Stimulated activated CD4-positive, alpha-beta T cell treated with anti-CD3 and anti-CD28 coated beads, Interleukin-1b, Interleukin-23, amount 100 ng/mL, for 4 hours (primary cell): ENCODE data around the gene FOXB1.
A peak's percentile ranks its signal among the peaks of the same experiment; 100 is the strongest.

Experiments
- DNase-seq, 2 donors: peaks; one replicate each; pipeline ENCODE4 v3.0.0-alpha.2; 2020; ENCODE audit warnings: low read depth in 2 of 2

Gene FOXB1

DNA sequence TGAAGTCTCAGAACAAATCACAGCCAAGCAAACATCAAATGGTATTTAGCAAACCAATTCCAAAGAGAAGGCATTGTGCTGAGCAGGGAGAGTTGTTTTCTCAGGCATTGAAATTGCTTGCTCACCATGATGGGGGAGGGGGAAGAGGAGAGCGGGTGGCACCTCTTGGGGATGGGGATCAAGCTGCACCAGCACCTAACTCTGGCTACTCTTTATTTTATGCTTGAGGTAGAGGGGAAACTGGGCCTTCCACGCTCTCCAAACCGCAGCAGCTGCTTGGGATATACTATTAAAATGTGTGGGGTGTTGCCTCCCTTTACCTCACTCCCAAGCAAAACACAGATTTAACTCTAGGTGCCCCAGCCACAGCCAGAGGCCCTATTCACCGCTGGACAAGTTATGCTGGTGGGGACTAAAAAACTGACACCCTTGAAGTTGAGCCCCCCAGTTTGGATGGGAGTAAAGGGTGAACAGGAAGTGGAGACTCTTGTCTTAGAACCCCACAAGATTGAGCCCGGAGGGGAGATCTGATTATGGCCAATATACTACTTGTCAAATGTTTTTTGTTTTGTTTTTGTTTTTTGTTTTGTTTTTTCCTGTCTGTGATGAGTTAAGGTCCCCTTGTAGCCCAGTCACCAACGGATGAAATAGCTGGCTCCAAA lies 5.0 kb upstream of the FOXB1 start:
- DNase-seq = no peak

DNA sequence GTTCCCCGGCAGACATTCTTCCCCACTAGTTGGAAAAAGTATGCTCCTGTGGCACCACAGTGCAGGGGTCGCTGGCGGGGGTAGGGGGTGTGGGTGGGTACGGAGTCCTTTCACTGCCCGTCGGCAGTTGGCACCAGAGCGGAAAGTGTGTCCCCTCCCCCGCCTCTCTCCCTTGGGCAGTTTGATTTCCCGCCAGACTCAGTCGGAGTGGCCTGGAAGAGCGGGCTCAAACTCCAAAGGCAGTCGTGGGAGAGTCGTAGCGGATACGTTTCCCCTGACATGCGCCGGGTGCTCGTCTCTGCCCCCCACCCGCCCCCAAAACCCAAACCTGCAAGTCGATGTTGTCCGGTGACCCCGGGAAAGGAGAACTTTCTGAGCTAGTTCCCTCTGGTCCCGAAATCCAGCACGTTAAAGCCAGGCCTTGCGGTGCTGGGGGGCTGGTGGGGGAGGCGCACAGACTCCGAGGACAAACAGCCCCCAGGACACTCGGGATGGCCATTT lies 4.4 kb upstream of the FOXB1 start:
- DNase-seq = no peak

DNA sequence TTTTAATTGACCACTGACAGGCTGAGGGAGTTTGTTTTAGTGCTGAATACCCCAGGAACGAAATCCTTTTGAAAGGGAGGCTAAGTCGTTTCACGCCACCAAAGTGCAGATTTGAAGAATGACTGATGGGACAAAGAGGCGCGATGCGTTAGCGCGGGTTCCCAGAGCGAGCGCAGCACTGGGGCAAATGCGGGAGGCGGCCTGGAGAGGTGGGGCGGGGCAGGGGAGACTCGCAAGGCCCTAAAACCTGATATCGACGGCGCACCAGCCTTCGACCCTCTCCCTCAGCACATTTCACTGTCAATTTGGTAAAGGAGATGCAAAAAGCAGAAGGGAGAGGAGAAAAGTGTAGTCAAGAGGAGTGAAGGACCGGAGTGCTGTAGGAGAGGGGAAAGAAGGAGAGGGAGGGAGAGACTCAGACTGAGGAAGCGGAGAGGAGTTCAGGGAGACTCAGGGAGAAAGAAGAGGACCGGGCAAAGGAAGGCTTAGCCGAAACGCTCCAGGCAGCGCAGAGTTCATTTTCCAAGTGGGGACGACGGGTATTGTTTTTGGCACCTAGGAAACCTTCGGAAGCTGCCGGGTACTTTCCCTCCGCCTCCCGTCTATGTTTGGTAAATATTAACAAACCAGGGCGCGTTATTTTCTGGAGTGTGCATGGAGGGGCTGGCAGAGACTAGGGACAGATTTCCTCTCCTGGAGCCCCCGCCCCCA lies 3.8 kb upstream of the FOXB1 start:
- DNase-seq = no peak

DNA sequence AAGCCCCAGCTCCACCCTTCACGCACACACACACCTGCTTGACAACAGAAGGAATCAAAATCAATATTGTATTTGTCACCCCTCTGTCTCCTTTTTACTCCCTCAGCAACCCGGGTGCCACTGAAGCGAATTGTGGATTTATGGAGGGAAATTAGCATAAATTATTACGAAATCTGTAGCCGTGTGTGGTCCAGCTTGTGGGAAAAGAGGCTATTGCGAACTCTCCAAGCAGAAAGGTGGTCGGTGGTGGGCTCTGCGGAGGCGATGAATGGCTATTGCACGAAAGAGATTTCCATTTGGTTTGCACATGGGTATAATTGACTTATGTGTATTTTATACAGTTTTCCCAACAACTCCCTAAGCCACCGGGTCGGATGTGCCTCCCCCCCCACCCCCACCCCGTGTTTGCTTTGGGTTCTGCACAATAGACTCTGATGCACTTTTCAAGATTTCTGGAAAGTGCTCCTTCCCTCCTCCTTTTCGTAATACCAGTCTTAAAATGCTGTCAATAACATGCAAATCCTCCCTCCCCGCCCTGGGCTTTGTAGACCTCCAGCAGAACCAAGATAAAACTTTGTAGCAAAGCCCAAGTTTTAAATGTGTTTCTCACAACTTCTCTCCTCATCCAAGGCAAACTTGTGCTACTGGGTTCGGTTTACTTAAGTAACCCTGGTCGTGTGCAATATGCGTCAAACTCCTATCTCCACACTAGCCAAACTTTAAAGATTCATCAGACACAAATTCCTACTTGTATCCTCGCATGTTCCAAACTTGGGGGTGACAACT lies 3.1 kb upstream of the FOXB1 start:
- no peak for DNase-seq

DNA sequence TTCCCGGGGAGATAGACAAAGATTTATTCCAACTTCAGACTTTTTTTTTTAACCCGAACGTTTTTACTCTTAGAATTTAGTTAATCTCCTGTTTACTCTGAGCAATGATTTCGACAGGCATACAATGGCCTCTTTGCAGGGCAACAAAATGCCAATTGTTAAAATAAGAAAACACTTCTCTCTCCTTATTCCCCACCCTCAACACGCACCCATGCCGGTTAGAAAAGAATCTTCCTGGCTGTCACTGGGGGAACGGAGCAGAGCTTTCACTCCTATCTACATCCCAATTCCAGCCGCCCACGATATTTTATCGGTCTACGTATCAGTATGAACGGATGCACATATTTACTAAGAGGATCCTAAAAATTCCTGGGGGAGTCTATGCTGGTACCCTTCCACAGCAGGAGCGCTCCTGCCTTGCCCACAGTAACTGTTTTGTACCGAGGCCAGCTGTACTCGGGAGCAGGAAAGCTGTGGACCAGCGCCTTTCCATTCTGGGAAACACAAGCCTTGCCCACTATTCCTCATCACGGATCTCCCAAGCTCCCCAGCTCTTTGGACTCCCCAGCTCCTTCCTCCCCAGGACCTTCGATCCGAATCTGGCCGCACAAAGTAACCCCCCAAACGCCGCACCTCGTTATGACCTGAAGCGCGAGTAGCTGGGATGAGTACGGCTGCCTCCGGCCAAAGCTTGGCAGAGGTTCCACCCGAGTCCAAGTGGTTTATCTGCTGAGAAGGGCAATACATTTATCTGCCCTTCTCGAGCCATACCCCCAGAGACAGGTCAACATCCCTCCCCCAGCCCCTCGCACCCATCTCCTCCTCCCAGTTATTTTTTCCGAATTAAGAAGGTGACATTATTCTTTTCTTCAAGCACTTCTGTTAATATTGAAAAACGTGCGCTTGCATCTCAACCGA lies 2.2 kb upstream of the FOXB1 start:
- no peak for DNase-seq

DNA sequence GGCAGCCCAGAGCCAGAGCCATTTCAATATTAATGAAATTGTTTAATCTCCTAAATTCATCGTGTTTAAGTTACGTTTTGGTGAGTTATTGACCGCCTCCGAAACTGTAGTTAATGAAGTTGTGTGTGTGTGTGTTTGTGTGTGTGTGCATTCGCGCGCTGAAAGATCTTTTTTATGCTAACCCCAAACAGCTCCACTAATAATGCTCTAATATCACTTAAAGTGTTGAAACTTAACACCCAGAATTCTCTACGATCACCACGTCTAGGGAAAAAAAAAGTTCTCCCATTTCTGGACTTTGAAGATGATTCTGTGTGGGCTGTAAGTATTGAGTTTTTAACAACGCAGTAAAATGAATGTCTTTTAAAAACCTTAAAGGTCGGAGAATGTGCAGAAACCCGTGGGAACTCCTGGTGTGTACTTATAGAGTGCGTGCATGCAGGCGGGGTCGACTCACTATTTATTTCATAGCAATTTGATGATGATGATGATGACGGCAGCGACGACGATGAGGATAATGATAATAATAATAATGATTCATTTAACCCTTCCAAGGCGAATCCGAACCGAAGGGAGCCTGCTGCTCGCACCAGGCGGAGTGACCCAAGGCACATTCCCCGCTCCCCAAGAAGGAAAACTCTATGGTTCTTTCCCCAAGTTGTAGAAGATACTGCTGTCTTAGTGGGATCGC lies 1.4 kb upstream of the FOXB1 start:
- DNase-seq = no peak

DNA sequence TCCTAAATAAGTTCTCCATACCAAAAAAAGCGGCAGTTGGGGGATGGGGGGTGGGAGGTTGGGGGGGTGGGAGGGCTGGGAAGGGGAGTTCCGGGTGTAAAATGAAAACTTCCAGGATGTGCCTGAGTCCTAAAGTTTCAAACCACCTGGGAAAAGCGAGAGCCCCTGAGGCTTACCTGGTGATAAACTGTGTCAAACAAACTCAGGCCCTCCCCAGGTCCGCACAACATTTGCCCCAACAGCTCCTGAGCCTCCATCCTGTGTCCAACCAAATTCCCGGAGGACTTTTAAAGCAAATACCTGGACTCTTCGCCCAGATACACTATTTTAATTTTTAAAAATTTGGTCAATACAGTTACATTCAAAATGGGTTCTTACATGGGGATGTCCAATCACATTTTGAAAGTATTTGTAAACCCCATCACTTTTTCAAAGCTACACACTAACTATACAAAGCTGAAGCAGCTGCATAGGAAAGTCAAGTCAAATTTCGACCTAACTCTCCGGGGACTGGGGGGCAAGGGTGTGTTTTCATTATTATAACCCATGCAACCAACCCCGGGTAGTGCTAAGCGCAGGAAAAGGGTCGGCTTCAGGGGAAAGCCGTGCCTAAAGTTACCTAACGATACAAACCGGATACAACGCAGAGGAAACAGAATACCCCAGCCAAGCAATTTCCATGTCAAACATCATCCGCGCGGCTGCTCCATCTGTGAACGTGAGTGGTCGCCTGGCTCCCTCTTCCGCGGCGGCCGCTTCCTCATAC lies 685 bp upstream of the FOXB1 start:
- no peak for DNase-seq

DNA sequence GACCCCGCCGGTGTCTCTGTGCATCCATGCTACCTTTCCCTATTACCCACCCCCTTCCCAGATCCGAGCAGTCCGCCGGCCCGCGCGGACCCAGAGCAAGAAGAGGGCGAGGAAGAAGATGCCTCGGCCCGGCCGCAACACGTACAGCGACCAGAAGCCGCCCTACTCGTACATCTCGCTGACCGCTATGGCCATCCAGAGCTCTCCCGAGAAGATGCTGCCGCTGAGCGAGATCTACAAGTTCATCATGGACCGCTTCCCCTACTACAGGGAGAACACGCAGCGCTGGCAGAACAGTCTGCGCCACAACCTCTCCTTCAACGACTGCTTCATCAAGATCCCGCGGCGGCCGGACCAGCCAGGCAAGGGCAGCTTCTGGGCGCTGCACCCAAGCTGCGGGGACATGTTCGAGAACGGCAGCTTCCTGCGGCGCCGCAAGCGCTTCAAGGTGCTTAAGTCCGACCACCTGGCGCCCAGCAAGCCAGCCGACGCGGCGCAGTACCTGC lies 788 bp downstream of the FOXB1 start:
- DNase-seq = peak in 1 of 2 donors; percentile 22

DNA sequence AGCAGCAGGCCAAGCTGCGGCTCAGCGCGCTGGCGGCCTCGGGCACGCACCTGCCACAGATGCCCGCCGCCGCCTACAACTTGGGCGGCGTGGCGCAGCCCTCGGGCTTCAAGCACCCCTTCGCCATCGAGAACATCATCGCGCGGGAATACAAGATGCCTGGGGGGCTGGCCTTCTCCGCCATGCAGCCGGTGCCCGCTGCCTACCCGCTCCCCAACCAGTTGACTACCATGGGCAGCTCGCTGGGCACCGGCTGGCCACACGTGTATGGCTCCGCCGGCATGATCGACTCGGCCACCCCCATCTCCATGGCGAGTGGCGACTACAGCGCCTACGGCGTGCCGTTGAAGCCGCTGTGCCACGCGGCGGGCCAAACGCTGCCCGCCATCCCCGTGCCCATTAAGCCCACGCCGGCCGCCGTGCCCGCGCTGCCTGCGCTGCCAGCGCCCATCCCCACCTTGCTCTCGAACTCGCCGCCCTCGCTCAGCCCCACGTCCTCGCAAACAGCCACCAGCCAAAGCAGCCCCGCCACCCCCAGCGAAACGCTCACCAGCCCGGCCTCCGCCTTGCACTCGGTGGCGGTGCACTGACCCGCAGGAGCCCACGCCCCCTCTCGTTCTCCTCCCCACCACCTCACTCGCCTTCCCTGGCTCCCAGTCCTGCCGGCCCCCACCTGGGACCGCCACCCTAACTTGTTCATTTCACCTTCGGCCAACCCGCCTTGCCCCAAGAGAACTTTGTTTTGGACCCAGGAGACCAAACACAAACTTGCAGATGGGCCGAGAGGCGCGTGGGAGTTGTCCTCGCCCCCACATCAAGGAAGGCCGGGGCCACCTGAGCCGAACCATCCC lies 1.5 kb downstream of the FOXB1 start:
- DNase-seq = no peak

DNA sequence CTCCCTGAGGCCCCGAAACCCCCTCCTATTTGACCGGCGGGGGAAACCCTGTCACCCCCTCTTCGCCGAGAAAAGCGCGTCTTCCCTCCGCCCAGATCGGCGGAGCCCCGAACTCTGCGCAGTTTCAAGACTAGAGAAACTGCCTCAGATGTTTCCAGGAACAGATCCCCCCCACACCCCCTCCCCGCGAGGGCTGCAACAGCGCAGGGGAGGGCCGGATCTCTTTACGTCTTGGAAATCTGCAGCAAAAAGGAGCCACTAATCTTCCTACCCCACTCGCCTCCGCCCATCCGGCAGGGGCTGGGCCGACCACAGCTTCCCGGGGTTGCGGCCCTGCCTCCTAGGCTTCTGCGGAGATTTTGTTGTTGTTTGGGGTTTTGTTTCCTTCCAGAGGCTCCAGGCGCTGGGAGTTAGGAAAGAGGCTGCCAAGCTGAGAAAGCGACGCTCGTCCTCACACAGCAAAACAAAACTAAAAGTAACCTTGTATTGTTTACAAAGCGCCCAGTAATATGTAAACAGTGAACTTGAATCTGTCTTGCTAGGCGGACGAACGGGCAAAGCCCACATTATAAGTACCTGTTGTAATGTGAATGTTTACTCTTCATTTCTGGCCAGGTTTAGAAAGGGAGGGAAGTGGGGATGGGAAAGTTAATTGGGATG lies 2.2 kb downstream of the FOXB1 start:
- DNase-seq = peak; percentile 45 to 55

DNA sequence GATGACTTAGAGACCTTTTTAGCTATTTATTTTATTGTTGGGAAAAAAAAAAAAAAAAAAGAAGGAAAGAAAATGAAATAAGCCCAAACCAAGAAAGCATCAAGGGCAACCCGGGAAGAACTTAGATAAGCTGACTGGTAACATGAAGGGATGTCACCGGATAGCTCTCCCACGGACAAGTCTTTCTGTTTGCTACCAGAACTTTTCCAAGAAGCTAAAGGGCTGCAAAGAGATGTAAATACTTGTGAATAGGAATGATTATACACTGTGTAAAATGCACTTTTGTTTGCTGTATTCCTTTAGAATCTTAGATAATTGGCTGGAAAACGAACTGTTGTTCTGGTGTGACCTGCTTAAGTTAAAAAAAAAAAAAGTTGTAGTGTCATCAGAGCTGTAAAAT lies 2.8 kb downstream of the FOXB1 start:
- DNase-seq = no peak

DNA sequence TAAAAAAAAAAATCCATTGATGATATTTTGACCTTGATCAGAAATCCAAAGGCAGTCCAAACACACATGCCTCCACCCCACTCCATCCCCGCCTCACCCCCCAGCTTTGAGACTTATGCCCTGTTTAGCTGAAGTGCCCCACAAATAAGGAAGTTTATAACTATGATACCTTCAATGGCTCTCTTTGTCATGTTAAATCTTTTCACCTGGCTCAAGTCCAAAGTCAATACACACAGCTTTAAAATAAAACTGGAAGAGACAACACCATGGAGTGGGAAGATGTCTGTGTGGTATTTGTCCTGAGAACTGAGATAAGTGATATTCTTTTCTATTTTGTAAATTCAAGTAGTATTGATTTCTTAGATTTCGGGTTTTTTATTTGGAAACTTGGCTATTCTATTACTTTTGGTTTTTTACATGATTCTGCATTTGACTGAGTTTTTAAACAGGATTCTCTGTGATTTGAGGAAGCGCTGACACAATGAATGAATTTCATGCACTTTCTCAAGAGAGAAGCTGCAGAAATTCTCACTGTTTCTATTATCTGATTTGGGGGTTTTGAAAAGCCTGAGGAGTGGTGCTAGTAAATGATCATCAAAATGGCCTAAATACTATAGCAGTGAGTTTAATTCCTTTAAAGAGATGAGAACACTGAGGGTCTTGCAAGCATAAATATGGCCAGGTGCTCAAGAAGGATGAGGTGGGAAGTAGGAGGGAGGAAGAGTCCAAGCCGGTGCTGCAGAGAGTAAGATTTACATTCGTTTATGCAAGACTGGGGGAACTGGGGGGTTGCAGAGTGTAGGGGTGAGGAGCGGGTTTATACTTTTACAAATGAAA lies 5.2 kb downstream of the FOXB1 start:
- no peak for DNase-seq

DNA sequence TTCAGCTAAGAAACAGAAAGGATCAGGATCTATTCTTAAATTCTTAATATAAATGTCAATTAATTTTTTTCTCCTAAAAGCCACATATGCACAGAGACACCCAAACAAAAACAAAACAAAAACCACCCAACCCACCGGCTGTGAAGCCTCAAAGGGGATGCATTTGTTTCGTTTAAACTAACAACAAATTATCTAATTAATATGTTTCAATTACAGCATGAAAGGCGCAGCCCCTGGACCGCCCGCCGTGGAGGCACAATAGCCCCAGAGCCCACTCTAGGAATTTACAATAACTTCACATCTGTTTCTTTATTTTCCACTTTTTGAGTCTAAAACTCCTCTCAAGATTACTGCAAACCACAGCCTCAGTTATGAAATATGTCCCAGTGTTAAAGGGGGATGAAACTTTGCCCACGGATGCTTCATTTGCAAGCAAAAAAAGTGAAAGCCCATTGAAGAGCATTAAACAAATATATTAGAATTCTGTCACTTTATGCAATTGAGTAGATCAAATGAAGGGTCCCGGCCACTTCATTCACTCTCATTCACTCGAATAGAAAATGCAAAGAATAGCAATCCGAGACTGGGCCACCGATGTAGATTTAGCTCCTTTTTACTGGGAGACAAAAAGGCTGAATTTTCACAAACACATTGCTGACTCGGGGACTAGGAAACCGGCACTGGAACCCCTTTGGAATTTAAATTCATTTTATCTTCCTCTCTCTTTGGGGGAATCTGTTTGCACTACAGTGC lies 6.0 kb downstream of the FOXB1 start:
- DNase-seq = no peak

DNA sequence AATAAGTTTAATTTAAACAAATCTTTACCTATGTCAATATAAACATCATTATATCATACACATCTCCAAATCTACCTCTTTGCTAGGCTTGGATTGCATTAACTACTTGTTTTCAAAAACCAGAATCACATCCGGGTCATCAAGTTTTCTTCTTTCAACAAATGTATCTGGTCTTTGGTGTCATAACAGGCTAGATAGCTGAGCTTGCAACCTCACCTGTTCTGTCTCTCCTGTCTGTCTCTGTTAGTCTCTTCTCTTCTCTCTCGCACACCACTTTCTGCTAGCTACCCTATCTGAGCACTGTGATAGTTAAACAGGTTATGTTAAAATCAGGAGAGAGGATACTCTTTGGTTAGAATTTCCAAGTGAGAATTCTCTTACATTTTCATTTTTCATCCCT lies 6.7 kb downstream of the FOXB1 start:
- DNase-seq = no peak

DNA sequence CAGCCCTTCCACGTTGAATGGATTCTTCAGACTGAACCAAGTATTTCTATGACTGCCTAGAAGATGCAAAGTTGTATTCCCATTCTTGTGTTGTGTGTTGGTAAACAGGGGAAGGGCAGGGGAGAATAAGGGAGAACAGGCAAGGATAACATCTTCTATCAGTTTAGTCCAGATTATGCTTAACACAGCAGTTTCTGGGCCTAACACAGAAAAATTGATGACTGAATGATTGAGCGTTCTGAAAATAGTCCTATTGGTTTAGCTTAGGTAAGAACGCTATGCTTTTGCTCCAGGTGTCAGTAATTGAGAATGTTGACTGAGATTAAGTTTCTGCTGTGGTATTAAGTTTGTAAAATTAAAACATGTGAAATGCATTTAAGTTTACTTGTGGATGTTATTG lies 8.6 kb downstream of the FOXB1 start:
- no peak for DNase-seq

DNA sequence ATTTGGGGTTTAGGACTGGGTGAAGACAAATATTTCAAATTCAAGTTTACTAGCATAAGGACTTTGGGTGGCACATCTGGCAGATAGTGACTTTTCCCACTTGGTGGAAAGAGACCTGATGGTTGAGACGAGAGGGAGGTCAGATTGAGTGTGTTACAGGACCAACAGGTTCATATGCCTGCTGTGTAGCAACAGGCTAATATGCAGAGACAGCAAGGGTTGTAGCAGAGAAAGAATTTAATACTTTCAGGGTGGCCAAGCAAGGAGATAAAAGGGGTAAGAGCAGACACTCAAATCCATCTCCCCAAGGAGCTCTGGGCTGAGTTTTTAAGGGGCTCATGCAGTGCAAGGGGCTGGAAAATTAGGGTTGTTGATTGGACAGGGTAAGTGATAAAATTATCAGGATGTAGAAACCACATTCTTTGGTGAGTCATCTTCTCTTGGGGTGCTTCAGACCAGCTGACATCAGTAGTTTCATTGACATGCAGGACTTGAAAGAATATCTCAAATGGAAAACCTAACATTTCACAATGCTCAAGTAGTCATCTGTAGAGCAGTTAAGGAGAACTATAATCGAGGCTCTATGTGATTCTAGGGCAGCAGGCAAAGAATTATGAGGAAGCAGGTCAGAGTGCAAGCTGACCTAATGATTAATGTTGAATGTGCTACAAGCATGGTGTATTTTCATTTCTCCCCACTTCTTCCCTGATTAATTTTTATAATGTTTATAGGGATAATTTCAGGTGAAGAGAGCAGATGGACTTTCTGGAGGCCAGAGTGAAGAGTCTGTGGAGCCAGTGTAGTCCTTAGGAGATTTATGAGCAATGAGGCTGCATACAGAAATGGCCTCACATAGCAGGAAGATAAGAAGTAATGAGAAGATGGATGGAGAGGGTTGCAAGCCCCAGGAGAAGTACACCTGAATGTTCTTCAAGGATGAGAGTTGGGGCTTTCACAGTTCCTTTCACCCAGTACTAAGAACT lies 13.7 kb downstream of the FOXB1 start:
- no peak for DNase-seq
